Left colon (tissue), 2 donors: ENCODE data around the gene MACROD2. TPM values are rescaled to one million over a fixed set of nuclear protein-coding genes. Genes with fewer than 3 reads are reported as not detected.

Experiments used
- ATAC-seq: fragments of 200-7000 bp; cut with Tn5 transposase; one replicate; pipeline ENCODE4 v1.9.1; 2020; ENCODE audit warnings: mild to moderate bottlenecking, moderate library complexity
- DNase-seq, 2 donors: peaks; one replicate each; pipeline ENCODE4 v3.0.0-alpha.2; 2020
- intact Hi-C, 2 donors: fragments of 100-400 bp; cut with DNase I in 1 of 2; cut with micrococcal nuclease in 1 of 2; formaldehyde crosslinking; loops; one replicate each; pipeline versions ENCODE4 v1.11.2 to v1.14.0; 2022; cut with DNase I, micrococcal nuclease
- total RNA-seq, 2 donors: library from RNA; stranded (reverse); fragmentation: NEBNext Ultra II Directional; extraction: Animal tissue kit (Norgen Biotek cat#: 25700); gene quantifications; one replicate each; pipeline ENCODE4 v1.2.1, GENCODE V29; 2021
- donor health status: DM: no; HTN: no; CAD: no.
- donor health status: DM: yes; HTN: yes; CAD: no.

The MACROD2 gene
- total RNA-seq, 2 donors from 2014 or later, result 5.2 to 6.6 TPM

DNA sequence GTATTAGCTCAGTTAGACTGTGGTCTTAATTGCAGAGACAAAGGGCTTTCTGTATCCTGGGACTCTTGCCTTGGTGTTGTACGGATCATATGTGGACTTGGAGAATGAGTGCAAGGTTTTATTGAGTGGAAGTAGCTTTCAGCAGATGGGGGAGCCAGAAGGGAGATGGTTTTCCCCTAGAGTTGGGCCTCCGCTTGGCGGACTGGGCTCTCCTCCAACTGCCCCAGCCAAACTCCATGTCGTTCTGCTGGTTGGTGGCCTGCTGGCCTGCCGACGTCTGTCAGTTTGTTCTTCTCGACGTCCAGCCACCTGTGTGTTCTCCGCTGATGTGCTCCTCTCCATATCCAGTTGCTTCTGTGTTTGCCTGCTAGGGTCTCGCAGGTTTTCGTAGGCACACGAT is 531.6 kb downstream of the MACROD2 start:
- DNase-seq (no peak), ATAC-seq (no peak)
- intact Hi-C loops, result no loop called here

DNA sequence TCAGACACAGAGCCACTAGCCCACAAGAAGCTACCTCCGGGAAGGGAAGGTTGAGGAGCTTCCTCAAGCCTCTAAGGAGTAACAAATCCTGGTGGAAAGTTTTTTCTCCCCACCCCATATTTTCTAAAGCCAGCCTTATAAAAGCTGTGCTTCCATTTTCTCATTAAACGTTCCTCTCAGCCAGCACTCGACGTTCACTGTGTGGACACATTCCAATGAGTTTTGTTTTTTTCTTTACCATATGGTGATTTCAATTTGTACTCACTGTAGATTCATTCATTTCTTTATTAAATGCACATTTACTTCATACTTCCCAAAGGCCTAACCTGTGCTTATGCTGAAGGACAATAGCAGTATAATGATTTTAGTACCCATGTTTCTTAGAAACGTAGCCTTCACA is 536.5 kb downstream of the MACROD2 start:
- intact Hi-C loops, result no loop called here
- DNase-seq (no peak), ATAC-seq (no peak)

DNA sequence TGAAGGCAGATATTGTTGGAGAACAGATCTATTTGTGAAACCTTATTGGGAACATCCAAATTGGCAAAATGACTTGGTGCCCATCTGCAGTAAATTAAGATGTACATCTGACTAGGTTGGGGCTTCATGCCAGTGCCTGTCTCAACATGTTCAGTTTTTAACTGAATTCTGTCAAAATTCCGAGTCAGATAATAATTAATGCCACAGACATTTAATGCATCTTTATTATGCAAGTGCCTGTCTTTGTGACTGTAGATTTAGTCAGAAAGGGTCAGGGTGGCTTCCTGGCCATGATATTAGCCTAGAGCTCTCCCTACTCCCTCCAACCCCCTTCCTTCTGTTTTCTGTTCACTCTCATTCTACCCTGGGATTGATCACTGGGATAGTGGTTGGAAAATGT is 541.4 kb downstream of the MACROD2 start:
- ATAC-seq (no peak), DNase-seq (no peak)
- intact Hi-C loops, result no loop called here

DNA sequence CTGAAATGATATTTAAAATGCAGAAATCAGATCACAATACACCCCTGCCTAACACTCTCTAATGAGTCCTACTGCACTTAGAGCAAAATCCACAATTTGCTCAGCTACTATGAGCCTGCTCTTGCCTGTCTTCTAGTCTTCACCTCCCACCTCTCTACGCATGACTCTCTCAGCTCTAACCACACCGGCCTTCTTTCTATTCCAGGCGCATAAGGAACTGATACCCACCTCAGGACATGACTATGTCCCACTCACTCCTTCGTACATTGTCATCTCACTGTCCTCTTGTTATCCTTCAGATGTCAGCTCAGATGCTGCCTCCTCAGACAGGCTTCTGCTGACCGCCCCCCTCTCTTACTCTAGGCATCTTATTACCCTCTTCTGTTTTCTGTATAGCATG is 543.1 kb downstream of the MACROD2 start:
- intact Hi-C loops, result no loop called here
- ATAC-seq (no peak), DNase-seq (no peak)

DNA sequence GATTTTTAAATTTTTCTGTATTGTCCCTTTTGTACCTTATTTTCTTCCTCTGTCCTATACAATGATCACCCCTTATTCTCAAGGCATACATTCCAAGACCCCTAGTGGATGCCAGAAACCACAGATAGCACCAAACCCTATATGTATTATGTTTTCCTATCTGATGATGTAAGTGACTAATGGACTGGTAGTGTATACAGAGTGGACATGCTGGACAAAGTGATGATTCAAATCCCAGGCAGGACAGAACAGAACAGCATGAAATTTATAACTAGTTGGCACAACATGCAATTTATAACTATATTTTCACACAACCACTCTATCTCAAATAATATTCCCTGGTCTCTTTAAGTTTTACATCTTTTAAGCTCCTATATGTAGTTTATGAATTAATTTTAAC is 547.7 kb downstream of the MACROD2 start:
- intact Hi-C loops, result no loop called here
- DNase-seq, result no peak
- ATAC-seq, result no peak

DNA sequence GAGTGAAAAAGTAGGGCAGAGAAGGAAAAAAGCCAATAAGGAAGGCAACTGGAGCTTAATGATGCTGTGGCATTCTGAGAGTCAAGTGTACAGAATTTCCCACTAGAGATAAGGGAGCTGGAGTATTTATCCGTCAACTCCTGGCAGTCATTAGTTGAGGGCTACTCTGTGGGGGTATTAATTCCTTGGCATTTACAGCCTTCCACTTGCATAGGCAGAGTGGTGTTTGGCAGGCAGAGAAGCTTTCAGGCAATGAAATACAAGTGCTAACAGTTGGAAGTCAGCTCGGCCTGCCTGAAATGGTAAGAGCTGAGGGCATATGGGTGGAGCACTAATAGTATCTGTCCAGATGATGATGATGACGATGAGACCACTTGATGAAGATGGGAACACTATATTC is 549.4 kb downstream of the MACROD2 start:
- intact Hi-C loops, result no loop called here
- DNase-seq (no peak), ATAC-seq (no peak)

DNA sequence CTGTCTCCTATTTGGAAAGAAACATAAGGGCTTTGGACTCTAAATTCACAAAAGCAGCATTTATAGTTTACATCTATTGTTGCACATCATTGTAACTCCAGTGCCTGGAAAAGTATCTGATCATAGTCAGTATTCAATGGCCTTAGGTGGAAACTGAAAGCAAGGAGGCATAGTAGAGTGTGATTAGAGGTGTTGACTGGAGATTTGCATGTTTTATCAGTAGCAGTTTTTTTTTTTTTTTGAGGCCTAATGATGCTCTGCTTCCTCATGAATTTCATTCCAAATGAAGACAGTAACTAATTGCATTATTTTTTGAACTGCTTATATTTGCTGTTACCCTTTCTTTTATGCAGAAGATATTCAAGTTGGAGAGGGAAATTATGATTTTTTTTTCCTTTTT is 555.3 kb downstream of the MACROD2 start:
- DNase-seq, result no peak
- no peak for ATAC-seq
- intact Hi-C loops, result no loop called here

DNA sequence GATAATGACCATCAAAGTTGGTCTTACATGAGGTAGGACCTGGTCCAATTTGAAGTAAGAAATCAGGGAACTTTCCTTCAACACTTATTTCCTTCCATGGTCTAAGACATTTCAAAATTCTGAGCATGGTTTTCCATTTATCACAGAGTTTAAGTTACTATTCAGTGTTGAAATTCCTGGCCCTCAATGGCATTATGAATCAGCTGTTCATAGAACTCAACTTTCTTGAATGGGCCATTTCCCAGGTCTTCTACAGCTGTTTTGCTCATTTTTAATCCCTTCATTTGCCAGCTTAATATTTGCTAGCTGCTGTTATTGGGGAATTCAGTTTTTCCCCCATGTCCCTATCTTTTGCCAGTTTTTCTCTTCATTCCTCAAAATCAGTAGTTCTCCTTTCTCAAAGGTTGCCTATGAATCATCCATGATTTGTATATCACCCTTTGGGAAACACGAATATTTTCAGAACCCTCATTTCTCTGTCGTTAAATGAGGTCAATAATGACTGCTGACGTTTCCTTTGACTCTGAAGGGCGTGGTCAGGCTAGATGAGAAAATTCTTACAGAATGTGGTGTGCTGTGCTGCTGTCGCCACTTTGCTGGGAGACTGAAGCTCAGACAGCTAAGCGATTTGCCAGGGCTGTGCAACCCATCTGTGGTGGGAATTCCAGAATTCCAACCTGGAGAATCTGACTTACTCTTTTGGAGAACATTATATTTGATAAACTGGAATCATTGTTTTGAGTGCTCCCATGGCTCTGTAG is 558.6 kb downstream of the MACROD2 start:
- ATAC-seq (no peak), DNase-seq (no peak)
- intact Hi-C loops, result no loop called here

DNA sequence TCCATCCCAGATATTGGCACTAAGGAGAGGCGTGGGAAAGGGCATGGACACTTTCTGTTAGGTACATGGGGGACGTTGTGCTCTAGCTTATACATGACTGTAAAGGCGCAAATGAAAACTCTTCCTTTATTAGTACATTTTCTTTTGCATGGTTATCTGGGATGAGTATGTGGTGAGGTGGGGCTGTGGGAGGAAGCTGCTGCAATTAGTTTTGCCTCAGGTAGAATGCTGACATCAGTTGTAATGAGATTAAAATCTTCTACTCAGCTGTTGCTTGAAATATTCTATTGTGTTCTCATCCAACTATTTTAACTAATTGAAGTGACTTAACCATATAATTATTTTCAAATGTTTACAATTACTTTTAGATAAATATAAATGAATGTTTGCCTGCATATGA is 560.4 kb downstream of the MACROD2 start:
- intact Hi-C loops, result no loop called here
- DNase-seq (no peak), ATAC-seq (no peak)

DNA sequence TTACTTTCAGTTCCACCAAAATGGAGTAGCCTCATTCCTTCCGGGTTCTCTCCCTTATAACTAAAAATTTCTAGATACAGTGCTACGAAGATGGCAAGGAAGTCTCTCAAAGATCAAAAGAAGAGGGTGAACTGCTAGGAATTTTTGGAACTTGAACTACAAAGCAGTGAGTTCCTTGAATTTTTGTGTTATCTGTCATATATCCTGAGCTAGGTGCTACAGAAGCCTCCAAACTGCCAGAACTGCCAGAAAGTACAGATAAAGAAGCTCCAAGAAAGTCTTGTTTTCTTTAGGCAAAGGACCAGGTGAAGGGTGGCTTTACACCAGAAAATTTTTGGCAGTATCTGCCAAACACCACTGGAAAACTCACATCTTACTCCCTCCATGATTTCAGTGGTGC is 560.9 kb downstream of the MACROD2 start:
- DNase-seq (no peak), ATAC-seq (no peak)
- intact Hi-C loops, result no loop called here

DNA sequence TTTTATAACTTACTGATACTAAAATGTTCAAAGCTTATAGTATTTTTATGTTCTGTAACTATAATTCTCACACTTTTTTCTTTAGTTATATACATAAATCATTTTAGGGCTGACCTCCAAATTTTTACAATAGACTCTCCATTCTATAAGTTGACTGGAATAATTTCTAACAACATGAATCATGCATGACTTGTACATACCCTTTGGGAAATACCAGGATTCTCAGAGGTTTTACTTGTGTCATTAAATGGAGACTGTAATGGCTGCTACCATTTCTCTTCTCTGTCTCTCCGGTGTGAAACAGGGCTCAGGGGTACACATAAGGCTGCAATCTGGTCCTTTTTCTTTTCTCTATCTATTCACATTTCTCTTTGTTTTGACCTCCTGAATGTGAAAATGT is 564.3 kb downstream of the MACROD2 start:
- no peak for DNase-seq
- no peak for ATAC-seq
- intact Hi-C loops, result no loop called here

DNA sequence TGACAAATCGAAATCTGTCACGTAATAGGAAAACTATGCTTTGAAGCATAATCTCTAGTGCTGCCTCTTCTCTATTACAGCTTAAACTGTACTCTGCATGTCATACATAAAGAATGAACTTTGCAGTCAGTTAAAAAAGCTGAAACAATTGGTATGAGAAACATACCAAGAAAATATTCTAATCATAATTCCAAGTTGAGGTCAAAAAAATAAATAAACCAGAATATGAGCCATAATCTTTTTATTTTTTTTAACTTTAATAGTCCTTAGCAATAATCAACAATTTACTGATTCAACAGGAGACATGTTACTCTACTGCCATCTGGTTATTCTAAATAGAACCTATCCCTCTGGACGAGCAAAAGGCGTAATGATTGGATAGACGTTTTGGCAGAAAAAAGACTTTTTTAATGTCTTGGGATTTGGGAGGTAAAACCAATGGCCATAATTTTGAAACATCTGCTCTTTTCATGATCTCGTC is 566.5 kb downstream of the MACROD2 start:
- DNase-seq (no peak), ATAC-seq (no peak)
- intact Hi-C loops, result no loop called here

DNA sequence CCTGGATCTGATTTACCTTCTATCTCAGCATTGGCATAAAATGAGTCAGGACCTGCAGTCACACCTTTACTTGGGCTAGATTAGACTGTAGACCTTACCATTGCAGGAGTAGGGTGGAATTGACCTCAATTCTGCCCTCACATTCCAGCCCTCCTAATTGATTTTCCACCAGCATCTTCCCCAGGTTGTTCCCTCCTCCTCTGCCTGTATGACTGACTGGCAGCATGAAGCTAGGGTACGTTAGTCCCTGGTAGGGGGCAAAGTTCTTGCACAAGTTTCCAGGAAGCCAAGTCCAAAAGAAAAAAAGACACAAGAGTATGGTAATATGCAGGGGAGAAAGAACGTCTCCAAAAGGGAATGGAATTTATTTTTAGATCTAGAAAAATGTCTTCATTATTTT is 567.7 kb downstream of the MACROD2 start:
- ATAC-seq (no peak), DNase-seq (no peak)
- intact Hi-C loops, result no loop called here

DNA sequence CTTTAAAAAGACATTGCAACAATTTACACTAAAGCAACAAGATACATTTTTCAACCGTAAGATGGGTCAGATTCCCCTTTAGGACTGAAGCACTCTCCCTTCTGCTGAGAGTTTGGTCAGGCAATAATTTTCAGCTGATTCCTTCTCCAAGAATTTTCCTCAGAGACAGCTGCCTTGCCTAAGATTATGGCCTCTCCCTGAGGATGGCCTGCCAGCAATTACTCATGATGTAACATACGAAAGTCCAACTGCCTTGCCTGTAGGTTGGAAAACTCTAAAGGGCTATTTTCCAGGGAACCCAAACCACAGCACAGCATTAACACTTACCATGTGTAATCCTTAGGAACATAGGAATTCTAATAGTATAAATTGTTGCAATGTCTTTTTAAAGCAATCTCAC is 571.2 kb downstream of the MACROD2 start:
- intact Hi-C loops, result no loop called here
- DNase-seq (no peak), ATAC-seq (no peak)

DNA sequence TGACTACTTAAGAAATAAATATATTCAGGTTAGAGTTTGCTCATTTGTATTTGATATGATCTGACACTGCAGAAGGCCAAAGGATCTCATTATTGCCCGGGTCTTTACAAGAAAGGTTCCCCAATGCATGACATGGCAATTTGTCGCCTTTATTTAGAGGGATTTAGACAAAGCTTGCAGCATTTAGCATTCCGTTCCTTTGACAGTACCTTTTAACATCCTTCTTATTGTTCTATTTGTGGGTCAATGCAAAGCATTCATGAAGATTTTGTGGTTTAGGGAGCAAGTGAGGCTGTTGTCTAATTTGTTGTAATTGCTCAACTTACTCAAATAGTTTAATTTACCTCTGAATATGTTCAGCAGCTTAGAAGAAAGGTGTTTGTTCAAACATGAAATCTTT is 572.9 kb downstream of the MACROD2 start:
- DNase-seq (no peak), ATAC-seq (no peak)
- intact Hi-C loops, result no loop called here

DNA sequence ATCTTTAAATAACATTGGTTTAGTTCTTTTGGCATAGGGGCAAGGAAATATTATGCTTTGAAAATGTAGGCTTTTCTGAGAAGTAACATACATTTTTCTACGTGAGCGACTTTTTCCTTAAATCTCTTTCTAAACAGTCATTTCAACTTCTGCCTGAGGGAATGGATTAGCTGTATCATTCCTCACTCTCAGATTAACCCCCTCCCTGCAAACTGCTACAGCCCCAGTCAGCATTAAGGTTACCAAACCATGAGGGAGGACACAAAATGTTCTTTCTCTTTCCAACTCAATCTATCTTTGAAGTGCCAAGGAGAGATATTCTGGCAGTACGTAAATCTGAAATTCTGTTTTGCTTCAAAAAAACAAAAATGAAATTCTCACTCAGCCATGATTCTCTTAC is 573.4 kb downstream of the MACROD2 start:
- intact Hi-C loops, result no loop called here
- DNase-seq (no peak), ATAC-seq (no peak)

DNA sequence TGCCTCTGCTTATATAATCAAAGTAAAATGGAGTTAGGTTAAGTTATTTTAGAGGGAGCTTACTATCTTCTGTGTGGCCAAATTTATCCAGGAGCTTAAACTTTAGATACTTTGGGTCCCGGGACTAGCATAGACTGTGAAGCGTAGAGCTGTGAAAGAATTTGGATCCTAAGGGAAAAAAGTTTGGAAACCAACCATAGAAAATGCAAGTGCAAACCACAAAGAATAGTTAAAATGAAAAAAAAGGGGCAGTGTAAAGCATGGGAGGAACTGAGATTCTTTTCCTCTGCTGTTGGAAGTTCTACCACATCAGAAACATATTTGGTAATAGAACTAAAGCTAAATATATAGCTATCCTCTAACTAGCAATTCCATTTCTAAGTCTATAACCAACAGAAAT is 574.3 kb downstream of the MACROD2 start:
- DNase-seq (no peak), ATAC-seq (no peak)
- intact Hi-C loops, result loop anchor here in 1 of 2 donors (5.0 kb wide), 1 partner anchor 83 kb away; no protein-coding TSS in a partner anchor

DNA sequence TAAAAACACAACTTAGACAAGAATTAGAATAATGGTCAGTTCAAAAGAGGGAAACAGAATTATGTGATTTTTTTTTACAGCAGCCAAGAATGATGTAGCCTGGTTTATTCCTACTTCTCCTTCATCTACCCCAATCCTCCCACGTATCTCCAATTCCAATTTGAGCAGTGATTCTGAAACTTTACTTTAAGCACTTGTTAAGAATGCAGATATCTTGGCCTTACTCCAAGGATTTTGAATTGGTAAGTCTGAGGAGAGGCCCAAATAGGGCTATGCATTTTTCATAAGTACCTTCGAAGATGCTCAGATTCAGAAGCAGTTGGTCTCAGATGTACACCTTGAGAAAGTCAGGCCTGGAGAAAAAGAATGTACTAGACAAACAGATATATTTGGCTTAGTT is 575.5 kb downstream of the MACROD2 start:
- no peak for ATAC-seq
- intact Hi-C loops, result loop anchor here in 1 of 2 donors (5.0 kb wide), 1 partner anchor 81 kb away; no protein-coding TSS in a partner anchor
- no peak for DNase-seq

DNA sequence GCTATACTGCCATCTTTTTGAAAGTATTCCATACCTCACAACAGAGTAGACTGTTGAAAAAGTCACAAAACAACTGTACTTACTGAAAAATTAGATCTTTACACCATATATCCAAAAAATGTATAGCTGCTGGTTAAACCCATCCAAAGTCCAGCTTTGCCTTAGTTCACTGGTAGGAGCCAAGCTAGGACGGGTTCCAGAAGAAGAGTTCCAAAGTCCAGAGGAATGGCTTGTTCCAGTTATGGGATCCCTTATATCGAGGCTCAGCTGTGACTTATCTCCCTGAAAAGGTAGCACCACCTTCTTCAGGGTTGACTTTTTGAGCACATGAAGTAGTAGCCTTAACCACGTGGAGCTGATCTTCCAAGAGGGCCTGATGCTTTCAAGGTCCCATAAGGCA is 578.4 kb downstream of the MACROD2 start:
- intact Hi-C loops, result loop anchor here in 1 of 2 donors (5.0 kb wide), 1 partner anchor 79 kb away; no protein-coding TSS in a partner anchor
- ATAC-seq (no peak), DNase-seq (no peak)

DNA sequence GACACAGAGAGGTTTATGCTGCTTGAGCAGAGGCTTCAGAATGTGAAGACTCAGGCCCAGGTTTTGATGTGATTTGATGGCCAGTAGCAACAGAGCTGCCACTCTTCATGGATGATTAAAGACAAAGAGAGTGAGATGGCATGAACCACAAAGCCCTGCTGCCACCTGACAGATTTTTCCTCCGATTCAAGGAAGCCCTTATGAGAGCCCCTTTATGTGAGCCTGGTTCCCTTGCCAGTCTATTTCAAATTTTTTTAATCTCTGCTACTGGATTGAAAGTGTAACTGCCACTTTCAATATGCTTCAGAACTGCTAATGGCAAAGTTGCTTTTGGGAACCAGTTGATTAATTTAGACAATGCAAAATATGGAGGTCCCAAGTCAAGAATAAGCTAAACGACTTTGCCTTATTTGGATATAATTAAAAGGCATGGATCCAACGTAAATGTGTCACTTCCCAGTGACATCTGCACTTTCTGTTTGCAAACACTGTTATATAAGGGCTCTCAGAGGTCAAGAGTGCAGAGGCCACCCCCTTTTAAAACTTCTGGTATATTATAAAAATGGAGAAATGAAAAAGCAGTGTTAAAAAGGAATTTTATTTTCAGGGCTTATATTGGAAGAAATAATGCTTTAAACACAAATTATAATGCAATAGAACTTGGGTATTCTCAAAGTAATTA is 581.0 kb downstream of the MACROD2 start:
- DNase-seq (no peak), ATAC-seq (no peak)
- intact Hi-C loops, result no loop called here
